K562 (cell line): ENCODE results near the gene ZDHHC1. TPM values are rescaled to one million over a fixed set of nuclear protein-coding genes. Genes with fewer than 3 reads are reported as not detected.

ENCODE experiments used
- ARID2 ChIP-seq: fragments of 450-650 bp; IDR thresholded peaks from 2 replicates; pipeline ENCODE4 v1.6.1; 2017; ENCODE audit warnings: antibody characterized with exemption, mild to moderate bottlenecking
- CEBPB ChIP-seq: fragments of 450-650 bp; IDR thresholded peaks from 2 replicates; pipeline ENCODE4 v1.6.1; 2016; ENCODE audit warnings: missing genetic modification characterization, missing compliant biosample characterization
- CEBPG ChIP-seq, 3 experiments: fragments of 200-800 bp in 1 of 3; sonication (Bioruptor generic) in 1 of 3; sonication (generic) in 1 of 3; formaldehyde crosslinking in 1 of 3; IDR thresholded peaks in 2 of 3; conservative IDR thresholded peaks in 1 of 3; 2 replicates each; pipeline versions ENCODE4 v1.6.1 to v1.8.0; 2016 to 2022; ENCODE audit warnings: missing compliant biosample characterization in 2 of 3, missing genetic modification characterization in 2 of 3, mild to moderate bottlenecking in 1 of 3, missing genetic modification reagents in 1 of 3
- LARP7 ChIP-seq: fragments of 450-650 bp; IDR thresholded peaks from 2 replicates; pipeline ENCODE4 v1.6.1; 2016
- MAFK ChIP-seq: IDR thresholded peaks from 2 replicates; pipeline ENCODE4 v1.6.1; 2011; ENCODE audit warnings: low read length, improper control_type of control experiment
- NCOA2 ChIP-seq, 2 experiments: fragments of 450-650 bp; IDR thresholded peaks; 2 replicates each; pipeline ENCODE4 v1.6.1; 2018; ENCODE audit warnings: mild to moderate bottlenecking in 2 of 2, moderate library complexity in 1 of 2; ENCODE audit not compliant: partially characterized antibody in 2 of 2
- NCOA6 ChIP-seq: fragments of 450-650 bp; IDR thresholded peaks from 2 replicates; pipeline ENCODE4 v1.6.1; 2017; ENCODE audit warnings: mild to moderate bottlenecking
- SMARCA4 ChIP-seq: fragments of 450-650 bp; IDR thresholded peaks from 2 replicates; pipeline ENCODE4 v1.6.1; 2016
- polyA plus RNA-seq, 8 experiments: library from polyadenylated mRNA; depleted of rRNA in 4 of 8; stranded (reverse) in 5 of 8; unstranded in 3 of 8; fragments of >200 nt; fragmentation: Nextera tagmentation in 2 of 8; fragmentation: Illumina TruSeq in 1 of 8; extraction: Ambion mirVana in 2 of 8; extraction: Trizol in 1 of 8; gene quantifications; 2 replicates each; pipeline versions ENCODE4 v1.2.1 to v1.2.3, GENCODE V29; 2011 to 2014; ENCODE audit warnings: inconsistent platforms in 1 of 8, missing spikeins in 1 of 8
- total RNA-seq, 7 experiments: library from RNA; depleted of rRNA in 6 of 7; stranded (reverse); fragments of >200 nt in 6 of 7; fragmentation: Illumina TruSeq in 2 of 7; extraction: Trizol in 2 of 7; gene quantifications; 2 replicates each; pipeline versions ENCODE4 v1.2.1 to v1.2.3, GENCODE V29; 2011 to 2021; ENCODE audit warnings: low replicate concordance in 1 of 7
- TF ChIP-seq, protein P1 (sequence below), 2 experiments: fragments of 450-650 bp in 1 of 2; sonication (generic) in 1 of 2; formaldehyde crosslinking; conservative IDR thresholded peaks; 2 replicates each; pipeline versions ENCODE4 v1.4.0 to v1.8.1; 2020 to 2022; ENCODE audit warnings: mild to moderate bottlenecking in 1 of 2, missing genetic modification reagents in 1 of 2
- TF ChIP-seq, protein P2 (sequence below): sonication (generic); formaldehyde crosslinking; IDR thresholded peaks from 2 replicates; pipeline ENCODE4 v1.8.0; 2022; ENCODE audit warnings: mild to moderate bottlenecking, missing genetic modification reagents

ZDHHC1 gene
- total and polyA plus RNA-seq, 9 of the 15 experiments (the other 6 are each of a cell fraction or from before 2014, with no cell fraction given), result 0.06 to 0.77 (median 0.25) TPM; not detected in 4

DNA sequence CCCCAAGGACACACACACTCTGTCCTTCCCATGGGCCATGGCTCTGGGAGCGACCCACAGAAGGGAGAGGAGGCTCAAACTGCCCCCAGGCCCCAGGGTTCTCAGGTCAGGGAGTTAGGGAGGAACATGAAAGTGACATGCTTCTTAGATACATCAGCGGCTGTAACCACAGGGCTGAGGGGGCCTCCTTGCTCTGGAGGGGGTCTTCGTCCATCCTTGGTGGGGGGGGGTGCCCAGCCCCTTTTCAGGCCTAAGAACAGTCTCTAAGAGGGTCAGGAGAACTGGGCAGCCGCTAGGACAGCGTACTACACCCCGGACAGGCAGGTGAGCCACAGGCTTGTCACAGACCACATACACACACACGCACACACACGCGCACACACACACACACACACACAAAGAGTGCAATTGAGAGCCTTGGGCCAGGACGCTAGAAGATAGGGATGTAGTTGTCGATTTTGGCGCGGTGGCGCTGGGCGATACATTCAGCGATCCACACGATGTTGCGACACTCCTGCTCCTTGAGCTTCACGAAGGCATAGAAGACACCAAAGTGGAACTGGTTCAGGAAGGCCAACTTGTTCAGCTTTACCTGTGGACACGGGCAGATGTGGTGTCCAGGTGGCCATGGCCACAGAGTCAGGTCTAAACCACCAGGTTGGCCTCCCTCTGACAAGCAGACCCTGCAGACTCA lies 22.0 kb upstream of the ZDHHC1 start (continued):
- TF ChIP-seq CEBPG (CRISPR knock-in tag; IDR thresholded peaks at IDR 0.05) (0 out of 2 replicates have a peak, but pooled peaks have one; percentile 30), CEBPG (tag; conservative IDR thresholded peaks at IDR 0.05 in 1 of 2, IDR thresholded peaks at IDR 0.05 in 1 of 2) (no peak), LARP7 (no peak), NCOA6 (no peak), ARID2 (no peak), MAFK (no peak), CEBPB (tag) (peak; percentile 68), NCOA2 (IDR thresholded peaks at IDR 0.05; ENCODE audit: partially characterized antibody in 2 of 2) (no peak), SMARCA4 (no peak)
- TF ChIP-seq, protein P1, sequence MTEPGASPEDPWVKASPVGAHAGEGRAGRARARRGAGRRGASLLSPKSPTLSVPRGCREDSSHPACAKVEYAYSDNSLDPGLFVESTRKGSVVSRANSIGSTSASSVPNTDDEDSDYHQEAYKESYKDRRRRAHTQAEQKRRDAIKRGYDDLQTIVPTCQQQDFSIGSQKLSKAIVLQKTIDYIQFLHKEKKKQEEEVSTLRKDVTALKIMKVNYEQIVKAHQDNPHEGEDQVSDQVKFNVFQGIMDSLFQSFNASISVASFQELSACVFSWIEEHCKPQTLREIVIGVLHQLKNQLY (CRISPR knock-in tag; conservative IDR thresholded peaks at IDR 0.05), result no peak
- TF ChIP-seq, protein P2, sequence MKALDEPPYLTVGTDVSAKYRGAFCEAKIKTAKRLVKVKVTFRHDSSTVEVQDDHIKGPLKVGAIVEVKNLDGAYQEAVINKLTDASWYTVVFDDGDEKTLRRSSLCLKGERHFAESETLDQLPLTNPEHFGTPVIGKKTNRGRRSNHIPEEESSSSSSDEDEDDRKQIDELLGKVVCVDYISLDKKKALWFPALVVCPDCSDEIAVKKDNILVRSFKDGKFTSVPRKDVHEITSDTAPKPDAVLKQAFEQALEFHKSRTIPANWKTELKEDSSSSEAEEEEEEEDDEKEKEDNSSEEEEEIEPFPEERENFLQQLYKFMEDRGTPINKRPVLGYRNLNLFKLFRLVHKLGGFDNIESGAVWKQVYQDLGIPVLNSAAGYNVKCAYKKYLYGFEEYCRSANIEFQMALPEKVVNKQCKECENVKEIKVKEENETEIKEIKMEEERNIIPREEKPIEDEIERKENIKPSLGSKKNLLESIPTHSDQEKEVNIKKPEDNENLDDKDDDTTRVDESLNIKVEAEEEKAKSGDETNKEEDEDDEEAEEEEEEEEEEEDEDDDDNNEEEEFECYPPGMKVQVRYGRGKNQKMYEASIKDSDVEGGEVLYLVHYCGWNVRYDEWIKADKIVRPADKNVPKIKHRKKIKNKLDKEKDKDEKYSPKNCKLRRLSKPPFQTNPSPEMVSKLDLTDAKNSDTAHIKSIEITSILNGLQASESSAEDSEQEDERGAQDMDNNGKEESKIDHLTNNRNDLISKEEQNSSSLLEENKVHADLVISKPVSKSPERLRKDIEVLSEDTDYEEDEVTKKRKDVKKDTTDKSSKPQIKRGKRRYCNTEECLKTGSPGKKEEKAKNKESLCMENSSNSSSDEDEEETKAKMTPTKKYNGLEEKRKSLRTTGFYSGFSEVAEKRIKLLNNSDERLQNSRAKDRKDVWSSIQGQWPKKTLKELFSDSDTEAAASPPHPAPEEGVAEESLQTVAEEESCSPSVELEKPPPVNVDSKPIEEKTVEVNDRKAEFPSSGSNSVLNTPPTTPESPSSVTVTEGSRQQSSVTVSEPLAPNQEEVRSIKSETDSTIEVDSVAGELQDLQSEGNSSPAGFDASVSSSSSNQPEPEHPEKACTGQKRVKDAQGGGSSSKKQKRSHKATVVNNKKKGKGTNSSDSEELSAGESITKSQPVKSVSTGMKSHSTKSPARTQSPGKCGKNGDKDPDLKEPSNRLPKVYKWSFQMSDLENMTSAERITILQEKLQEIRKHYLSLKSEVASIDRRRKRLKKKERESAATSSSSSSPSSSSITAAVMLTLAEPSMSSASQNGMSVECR (CRISPR knock-in tag), result no peak
